Large intestine (tissue), 3 donors: ENCODE results near the gene TTC21A. TPM values are rescaled to one million over a fixed set of nuclear protein-coding genes. Genes with fewer than 3 reads are reported as not detected.

Source experiments
- DNase-seq, 2 donors: peaks; one replicate each; pipeline versions ENCODE4 v3.0.0 to v3.0.0-alpha.2; 2013
- H3K27ac ChIP-seq: one replicate; pipeline ENCODE4 v1.5.1; 2013; ENCODE audit warnings: low read length
- H3K27me3 ChIP-seq: 2 replicates; pipeline ENCODE4 v1.6.1; 2013; ENCODE audit warnings: low read length; ENCODE audit not compliant: control insufficient read depth, insufficient read depth
- H3K36me3 ChIP-seq: 2 replicates; pipeline ENCODE4 v1.6.1; 2013; ENCODE audit warnings: low read length; ENCODE audit not compliant: control insufficient read depth, insufficient read depth
- H3K4me1 ChIP-seq: one replicate; pipeline ENCODE4 v1.6.1; 2013; ENCODE audit warnings: low read length; ENCODE audit not compliant: control insufficient read depth, insufficient read depth
- H3K4me3 ChIP-seq: one replicate; pipeline ENCODE4 v1.5.1; 2013; ENCODE audit warnings: low read length
- H3K9me3 ChIP-seq: one replicate; pipeline ENCODE4 v1.6.1; 2013; ENCODE audit warnings: mild to moderate bottlenecking, low read depth, low read length, moderate library complexity; ENCODE audit not compliant: control insufficient read depth
- WGBS: methylation state at CpG from one replicate; pipeline ENCODE4 v1.1.5; 2013; ENCODE audit warnings: low lambda C conversion rate; ENCODE audit not compliant: insufficient coverage; 5-methylcytosine and 5-hydroxymethylcytosine counted together
- polyA plus RNA-seq: library from polyadenylated mRNA; unstranded; fragments of 120-200 nt; gene quantifications from one replicate; pipeline ENCODE4 v1.2.1, GENCODE V29; 2013

The TTC21A gene
- polyA plus RNA-seq, 1 donor = 5.8 TPM

DNA sequence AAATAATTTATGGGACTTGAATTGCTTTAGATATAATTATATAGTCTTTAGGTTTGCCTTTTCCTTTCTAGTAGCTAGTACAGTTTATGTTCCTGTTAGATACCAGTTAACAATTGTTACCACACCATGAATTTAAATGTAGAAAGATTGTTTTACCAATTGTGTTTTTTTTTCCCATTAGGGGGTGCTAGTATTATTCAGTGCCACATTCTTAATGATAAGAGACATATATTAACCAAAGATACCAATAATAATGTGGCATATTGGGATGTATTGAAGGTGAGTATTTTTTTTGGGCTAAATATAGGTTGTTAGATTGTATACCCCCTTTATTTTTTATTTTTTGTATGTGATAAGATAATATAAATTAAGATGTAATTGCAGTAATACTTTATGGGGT is 27.9 kb upstream of the TTC21A start:
- H3K36me3 ChIP-seq = peaks cover 52% of the 10 kb centered on the region

DNA sequence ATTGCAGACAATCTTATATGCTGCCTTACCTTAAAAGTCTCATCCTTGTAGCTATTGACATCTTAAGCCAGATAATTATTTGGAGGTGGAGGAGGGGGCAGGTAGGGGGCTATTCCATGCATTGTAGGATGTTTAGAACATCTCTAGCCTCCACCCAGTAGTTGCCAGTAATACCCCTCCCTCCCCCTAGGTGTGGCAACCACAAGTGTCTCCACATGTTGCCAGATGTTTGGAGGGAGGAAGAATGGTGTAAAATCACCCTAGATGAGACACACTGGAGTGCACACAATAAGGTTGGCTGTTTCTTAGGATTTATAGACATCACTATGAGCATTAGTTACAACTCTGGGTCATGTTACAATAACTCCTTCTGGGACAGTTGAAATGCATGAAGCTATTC is 27.5 kb upstream of the TTC21A start:
- H3K4me1 ChIP-seq = no peaks in the 10 kb centered on the region
- no peaks in the 10 kb centered on the region for H3K9me3 ChIP-seq
- H3K36me3 ChIP-seq = peaks cover 47% of the 10 kb centered on the region
- H3K4me3 ChIP-seq = no peak overlapping the region
- DNase-seq = no peak
- H3K27ac ChIP-seq = no peak overlapping the region
- no peaks in the 10 kb centered on the region for H3K27me3 ChIP-seq

More for the DNA sequence above, 27.9 kb upstream of the TTC21A start:
- Histone ChIP-seq H3K27me3 (no peaks in the 10 kb centered on the region), H3K27ac (no peak overlapping the region), H3K9me3 (no peaks in the 10 kb centered on the region), H3K4me3 (no peak overlapping the region), H3K4me1 (no peaks in the 10 kb centered on the region)
- no peak for DNase-seq

DNA sequence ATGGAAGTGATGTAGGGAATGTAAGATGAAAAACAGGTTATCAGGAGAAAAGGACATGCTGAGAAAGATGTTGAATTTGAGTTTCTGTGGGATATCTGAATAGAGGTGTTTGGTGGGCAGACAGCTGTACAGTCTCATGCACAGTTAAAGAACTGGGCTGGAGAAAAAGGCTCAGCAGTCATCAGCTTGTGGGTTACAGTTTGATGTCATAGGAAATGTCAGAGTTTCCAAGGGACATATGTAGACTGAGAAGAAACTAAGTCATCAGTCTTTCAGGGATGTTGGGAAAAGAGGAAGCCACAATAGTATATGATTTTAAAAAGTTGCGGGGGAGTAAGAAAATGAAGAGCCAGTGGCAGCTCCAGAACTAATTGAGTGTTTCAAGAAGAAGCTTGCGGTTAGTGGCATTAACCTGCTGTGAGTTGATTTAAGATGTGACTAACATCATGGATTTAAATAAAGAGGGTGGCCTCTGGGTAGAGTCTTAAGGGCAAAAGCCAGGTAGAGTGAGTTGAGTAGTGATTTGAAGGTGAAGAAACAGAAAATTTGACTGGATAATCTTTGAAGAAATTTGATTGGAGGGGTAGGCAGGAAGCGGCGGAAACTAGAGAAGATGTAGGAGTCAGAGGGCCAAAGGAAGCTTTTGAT is 24.7 kb upstream of the TTC21A start:
- H3K36me3 ChIP-seq = peaks cover 50% of the 10 kb centered on the region
- no peaks in the 10 kb centered on the region for H3K4me1 ChIP-seq
- no peak overlapping the region for H3K27ac ChIP-seq
- DNase-seq = no peak
- no peaks in the 10 kb centered on the region for H3K27me3 ChIP-seq
- no peaks in the 10 kb centered on the region for H3K9me3 ChIP-seq
- H3K4me3 ChIP-seq = no peak overlapping the region
- 100% methylated on average over 2 of the region's 4 CpGs for WGBS

DNA sequence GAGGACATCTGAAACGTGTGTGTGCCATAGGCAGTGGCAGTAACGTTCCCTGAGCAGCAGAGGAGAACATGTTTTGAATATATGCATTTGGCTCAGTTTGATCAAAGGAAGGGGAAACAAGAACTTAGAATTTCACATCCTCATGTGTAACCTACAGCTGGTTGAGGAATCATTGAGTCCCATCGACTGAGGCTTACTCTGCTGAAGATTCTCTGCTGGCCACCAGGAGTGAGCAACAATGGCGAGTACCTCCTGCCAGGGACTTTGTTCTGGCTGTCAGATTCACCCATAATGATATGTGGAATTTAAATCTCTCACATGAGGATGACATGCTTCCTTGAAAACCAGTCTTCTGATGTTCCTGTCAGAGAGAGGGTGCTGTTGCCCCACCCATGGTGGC is 21.3 kb upstream of the TTC21A start:
- no peaks in the 10 kb centered on the region for H3K4me1 ChIP-seq
- peak in 1 of 2 donors; percentile 45 for DNase-seq
- H3K27ac ChIP-seq = no peak overlapping the region
- no peaks in the 10 kb centered on the region for H3K27me3 ChIP-seq
- peaks cover 55% of the 10 kb centered on the region for H3K36me3 ChIP-seq
- no peaks in the 10 kb centered on the region for H3K9me3 ChIP-seq
- H3K4me3 ChIP-seq = no peak overlapping the region
- no CpG with 5 or more reads among the region's 4 CpGs for WGBS

DNA sequence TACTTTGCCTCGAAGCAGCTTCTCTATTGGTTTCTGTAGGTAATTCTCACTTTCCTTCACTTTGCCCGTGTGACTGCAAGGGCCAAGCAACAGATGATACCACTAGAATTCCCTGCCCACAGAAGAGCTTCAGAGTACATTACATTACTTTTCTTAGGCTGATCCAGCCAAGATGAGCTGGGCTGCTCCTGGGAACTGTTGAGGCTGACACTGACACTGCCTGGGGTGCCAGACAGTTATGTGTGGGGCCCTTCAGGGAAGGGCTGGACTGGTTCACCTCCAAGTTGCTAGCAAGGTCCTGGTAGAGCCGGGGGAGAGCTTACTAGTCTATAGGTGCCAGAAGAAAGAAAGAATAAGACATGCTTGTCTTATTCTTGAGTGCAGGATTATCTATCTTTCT is 19.0 kb upstream of the TTC21A start:
- no CpG with 5 or more reads among the region's 3 CpGs for WGBS
- Histone ChIP-seq H3K9me3 (no peaks in the 10 kb centered on the region), H3K27ac (no peak overlapping the region), H3K4me1 (no peaks in the 10 kb centered on the region), H3K4me3 (no peak overlapping the region), H3K27me3 (no peaks in the 10 kb centered on the region), H3K36me3 (peaks cover 67% of the 10 kb centered on the region)
- DNase-seq = no peak

DNA sequence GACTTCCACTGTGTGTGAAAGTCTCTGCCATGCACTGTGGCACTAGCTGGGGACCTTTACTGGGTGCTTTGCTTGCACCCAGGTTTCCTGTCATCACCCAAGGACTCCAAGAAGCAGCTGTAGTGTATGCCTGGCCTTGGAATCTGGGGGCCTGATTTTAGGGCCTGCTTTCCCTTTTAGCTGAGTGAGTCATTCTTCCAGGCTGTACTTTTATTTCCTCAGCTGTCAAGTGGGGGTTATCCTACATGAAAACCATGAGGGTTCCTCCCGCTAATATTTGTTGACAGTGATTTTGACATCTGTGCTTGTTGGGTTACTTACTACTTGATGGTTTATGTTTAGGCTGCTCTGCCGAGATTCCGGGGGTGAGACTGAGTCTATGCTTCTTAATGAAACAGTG is 18.6 kb upstream of the TTC21A start:
- DNase-seq = no peak
- H3K4me3 ChIP-seq = no peak overlapping the region
- peaks cover 68% of the 10 kb centered on the region for H3K36me3 ChIP-seq
- H3K4me1 ChIP-seq = no peaks in the 10 kb centered on the region
- WGBS = no CpG with 5 or more reads among the region's 3 CpGs
- no peak overlapping the region for H3K27ac ChIP-seq
- no peaks in the 10 kb centered on the region for H3K27me3 ChIP-seq
- no peaks in the 10 kb centered on the region for H3K9me3 ChIP-seq

DNA sequence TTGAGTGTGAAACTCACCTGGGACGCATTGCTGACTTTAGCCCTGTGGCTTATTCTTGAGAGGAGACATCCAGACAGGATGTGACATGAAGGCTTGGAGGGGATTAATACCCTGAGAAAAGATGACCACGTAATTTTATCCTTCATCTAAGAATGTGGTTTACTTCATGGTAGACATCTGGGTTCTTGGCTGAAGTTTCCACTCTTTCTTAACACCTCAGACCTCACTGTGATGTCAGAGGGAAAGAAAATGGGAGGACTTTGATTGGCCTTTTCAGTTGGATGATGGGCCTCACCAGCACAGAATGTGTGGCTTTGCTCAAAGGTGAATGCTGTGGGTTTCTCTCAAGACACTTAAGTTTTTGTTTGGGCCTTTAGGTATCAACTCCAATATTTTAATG is 16.6 kb upstream of the TTC21A start:
- H3K9me3 ChIP-seq = no peaks in the 10 kb centered on the region
- no peak overlapping the region for H3K4me3 ChIP-seq
- DNase-seq = no peak
- no CpG with 5 or more reads among the region's 2 CpGs for WGBS
- H3K4me1 ChIP-seq = no peaks in the 10 kb centered on the region
- H3K27me3 ChIP-seq = no peaks in the 10 kb centered on the region
- H3K27ac ChIP-seq = no peak overlapping the region
- peaks cover 80% of the 10 kb centered on the region for H3K36me3 ChIP-seq

DNA sequence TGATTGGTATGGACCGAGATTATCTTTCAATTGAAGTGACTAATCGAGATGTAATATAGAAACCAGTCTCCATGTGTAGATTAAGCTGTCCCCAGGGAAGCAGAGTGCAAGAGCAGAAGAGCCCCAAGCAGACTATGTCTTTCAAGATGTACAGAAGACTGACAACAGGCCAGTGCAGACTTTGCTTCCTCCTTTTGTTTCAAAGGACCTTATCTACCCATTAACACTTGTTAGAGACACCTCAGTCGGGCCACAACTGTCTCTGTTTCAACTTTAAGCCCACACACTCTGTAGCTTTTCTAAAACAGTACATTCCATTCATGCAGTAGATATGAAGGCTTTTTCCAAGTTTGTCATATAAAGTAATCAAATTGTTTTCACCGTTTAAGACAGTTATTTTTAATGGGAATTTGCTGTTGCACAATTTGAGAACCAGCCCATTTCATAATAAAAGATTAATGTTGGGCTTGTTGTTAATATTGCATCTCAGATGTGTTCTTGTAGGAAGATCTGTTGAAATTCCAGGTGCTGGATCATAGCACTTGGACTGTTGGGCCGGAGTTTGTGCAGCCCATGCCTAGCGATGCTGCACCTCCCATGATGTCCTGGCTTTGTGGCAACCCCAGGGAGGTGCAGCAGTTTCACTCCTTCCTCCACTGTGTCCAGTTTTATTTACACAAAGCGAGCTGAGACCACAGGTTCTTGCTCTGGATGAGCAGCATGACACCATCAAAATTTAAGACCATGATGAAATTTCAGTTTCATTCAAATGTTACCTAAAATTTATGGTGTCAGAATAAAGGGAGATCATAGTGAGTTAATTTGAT is 12.4 kb upstream of the TTC21A start:
- DNase-seq = no peak
- Histone ChIP-seq H3K27me3 (no peaks in the 10 kb centered on the region), H3K4me1 (no peaks in the 10 kb centered on the region), H3K4me3 (no peak overlapping the region), H3K27ac (no peak overlapping the region), H3K36me3 (peaks cover 84% of the 10 kb centered on the region), H3K9me3 (no peaks in the 10 kb centered on the region)
- WGBS = 75% methylated on average over 1 of the region's 7 CpGs

DNA sequence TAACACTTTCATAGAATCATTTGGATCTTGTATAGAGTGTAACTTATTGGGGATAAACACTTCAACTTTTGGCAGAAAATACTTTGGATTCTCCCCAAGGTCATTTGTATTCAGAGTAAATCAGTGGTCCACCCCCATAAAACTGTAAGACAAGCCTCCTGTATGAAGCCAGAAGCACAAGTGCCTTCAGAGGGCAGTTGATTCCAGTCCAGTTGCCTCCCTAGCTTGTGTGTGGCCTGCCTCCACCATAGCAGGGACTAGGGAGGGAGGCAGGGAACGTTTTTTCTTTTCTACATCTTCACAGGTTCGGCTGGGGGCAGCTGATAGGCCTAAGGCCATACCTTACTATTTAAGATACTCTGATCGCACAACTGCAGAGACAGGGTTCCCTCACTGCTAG is 11.7 kb upstream of the TTC21A start:
- Histone ChIP-seq H3K4me3 (no peak overlapping the region), H3K4me1 (no peaks in the 10 kb centered on the region), H3K27ac (no peak overlapping the region), H3K27me3 (no peaks in the 10 kb centered on the region), H3K9me3 (no peaks in the 10 kb centered on the region), H3K36me3 (peaks cover 87% of the 10 kb centered on the region)
- no CpG with 5 or more reads among the region's 3 CpGs for WGBS
- DNase-seq = no peak

DNA sequence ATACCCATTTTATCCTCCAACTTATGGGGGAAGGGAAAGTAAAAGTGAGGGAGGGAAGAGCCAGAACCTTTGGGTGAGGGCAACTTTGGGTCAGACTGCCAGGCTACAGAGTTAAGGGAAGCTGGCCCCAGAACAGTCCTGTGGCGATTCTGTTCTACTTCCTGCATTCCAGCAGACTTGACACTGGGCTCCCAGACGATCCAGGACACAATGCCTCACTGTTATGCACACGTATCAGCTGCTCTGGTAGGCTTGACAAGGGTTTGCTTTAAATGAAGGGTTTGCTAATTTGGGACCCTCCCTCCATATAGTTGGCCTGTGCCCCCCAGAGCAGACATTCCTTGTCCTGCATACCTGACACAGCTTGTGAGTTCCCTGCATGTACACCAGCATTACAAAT is 10.7 kb upstream of the TTC21A start:
- Histone ChIP-seq H3K9me3 (no peaks in the 10 kb centered on the region), H3K27ac (no peak overlapping the region), H3K4me3 (no peak overlapping the region), H3K27me3 (no peaks in the 10 kb centered on the region), H3K4me1 (no peaks in the 10 kb centered on the region), H3K36me3 (peaks cover 81% of the 10 kb centered on the region)
- DNase-seq = no peak
- no CpG with 5 or more reads among the region's 3 CpGs for WGBS
